ENCODE data around the gene C1orf226. TPM values are rescaled to one million over a fixed set of nuclear protein-coding genes. Genes with fewer than 3 reads are reported as not detected.

The C1orf226 gene
- total RNA-seq, 4 donors from 2014 or later: 0.36 to 0.95 (median 0.60) TPM

DNA sequence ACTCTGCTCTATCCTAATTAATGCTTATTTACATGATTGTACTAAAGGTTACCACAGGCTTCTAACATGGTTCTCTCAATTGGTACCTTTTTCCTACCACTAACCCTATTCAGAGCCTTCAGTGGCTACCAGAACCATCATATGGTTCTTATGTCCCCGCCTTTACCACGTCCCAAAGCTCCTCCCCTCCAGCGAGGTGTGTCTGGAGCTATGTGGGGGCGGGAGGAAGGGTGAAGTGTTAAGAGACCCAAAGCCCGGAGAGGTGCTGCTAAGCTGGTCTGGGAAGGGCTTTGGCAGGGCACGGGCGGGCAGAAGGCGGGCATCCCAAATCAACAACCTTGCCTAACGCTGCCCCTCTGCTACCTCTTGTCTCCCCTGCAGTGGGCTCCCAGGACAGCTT lies 14.9 kb upstream of the C1orf226 start:
- H3K27ac ChIP-seq: no peak overlapping the region
- H3K4me1 ChIP-seq: no peaks in the 10 kb centered on the region
- in situ Hi-C loops (cut with MboI; ENCODE audit: low sequenced_read_pairs in 4 of 4): no loop called here
- DNase-seq (no peak), ATAC-seq (no peak)
- H3K4me3 ChIP-seq: peak overlapping the region in 2 of 4 donors; percentile 21 to 35
- H3K36me3 ChIP-seq: no peaks in the 10 kb centered on the region
- H3K9me3 ChIP-seq: no peaks in the 10 kb centered on the region
- intact Hi-C loops (cut with DNase I; ENCODE audit: low total_unique reads): no loop called here
- no peaks in the 10 kb centered on the region for H3K27me3 ChIP-seq
- TF ChIP-seq POLR2A (IDR thresholded peaks at IDR 0.05): no peak
- TF ChIP-seq, protein P1, sequence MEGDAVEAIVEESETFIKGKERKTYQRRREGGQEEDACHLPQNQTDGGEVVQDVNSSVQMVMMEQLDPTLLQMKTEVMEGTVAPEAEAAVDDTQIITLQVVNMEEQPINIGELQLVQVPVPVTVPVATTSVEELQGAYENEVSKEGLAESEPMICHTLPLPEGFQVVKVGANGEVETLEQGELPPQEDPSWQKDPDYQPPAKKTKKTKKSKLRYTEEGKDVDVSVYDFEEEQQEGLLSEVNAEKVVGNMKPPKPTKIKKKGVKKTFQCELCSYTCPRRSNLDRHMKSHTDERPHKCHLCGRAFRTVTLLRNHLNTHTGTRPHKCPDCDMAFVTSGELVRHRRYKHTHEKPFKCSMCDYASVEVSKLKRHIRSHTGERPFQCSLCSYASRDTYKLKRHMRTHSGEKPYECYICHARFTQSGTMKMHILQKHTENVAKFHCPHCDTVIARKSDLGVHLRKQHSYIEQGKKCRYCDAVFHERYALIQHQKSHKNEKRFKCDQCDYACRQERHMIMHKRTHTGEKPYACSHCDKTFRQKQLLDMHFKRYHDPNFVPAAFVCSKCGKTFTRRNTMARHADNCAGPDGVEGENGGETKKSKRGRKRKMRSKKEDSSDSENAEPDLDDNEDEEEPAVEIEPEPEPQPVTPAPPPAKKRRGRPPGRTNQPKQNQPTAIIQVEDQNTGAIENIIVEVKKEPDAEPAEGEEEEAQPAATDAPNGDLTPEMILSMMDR (IDR thresholded peaks at IDR 0.05 in 4 of 5, conservative IDR thresholded peaks at IDR 0.05 in 1 of 5): no peak

DNA sequence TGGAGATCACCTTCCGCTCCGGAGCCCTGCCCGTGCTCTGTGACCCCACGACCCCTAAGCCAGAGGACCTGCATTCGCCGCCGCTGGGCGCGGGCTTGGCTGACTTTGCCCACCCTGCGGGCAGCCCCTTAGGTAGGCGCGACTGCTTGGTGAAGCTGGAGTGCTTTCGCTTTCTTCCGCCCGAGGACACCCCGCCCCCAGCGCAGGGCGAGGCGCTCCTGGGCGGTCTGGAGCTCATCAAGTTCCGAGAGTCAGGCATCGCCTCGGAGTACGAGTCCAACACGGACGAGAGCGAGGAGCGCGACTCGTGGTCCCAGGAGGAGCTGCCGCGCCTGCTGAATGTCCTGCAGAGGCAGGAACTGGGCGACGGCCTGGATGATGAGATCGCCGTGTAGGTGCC lies 14.5 kb upstream of the C1orf226 start:
- Histone ChIP-seq H3K27me3 (no peaks in the 10 kb centered on the region), H3K4me3 (peak overlapping the region in 2 of 4 donors; percentile 21 to 35), H3K27ac (no peak overlapping the region), H3K9me3 (no peaks in the 10 kb centered on the region), H3K36me3 (no peaks in the 10 kb centered on the region), H3K4me1 (no peaks in the 10 kb centered on the region)
- intact Hi-C loops (cut with DNase I; ENCODE audit: low total_unique reads) (no loop called here), in situ Hi-C loops (cut with MboI; ENCODE audit: low sequenced_read_pairs in 4 of 4) (no loop called here)
- ATAC-seq (no peak), DNase-seq (no peak)
- TF ChIP-seq, protein P1 (IDR thresholded peaks at IDR 0.05 in 4 of 5, conservative IDR thresholded peaks at IDR 0.05 in 1 of 5): no peak
- TF ChIP-seq POLR2A (IDR thresholded peaks at IDR 0.05): no peak

DNA sequence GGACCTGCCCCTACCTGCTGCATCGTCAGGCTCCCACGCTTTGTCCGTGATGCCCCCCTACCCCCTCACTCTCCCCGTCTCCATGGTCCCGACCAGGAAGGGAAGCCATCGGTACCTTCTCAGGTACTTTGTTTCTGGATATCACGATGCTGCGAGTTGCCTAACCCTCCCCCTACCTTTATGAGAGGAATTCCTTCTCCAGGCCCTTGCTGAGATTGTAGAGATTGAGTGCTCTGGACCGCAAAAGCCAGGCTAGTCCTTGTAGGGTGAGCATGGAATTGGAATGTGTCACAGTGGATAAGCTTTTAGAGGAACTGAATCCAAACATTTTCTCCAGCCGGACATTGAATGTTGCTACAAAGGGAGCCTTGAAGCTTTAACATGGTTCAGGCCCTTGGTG lies 13.8 kb upstream of the C1orf226 start:
- in situ Hi-C loops (cut with MboI; ENCODE audit: low sequenced_read_pairs in 4 of 4): no loop called here
- no peaks in the 10 kb centered on the region for H3K9me3 ChIP-seq
- intact Hi-C loops (cut with DNase I; ENCODE audit: low total_unique reads): no loop called here
- TF ChIP-seq, protein P1 (IDR thresholded peaks at IDR 0.05 in 4 of 5, conservative IDR thresholded peaks at IDR 0.05 in 1 of 5): no peak
- TF ChIP-seq POLR2A (IDR thresholded peaks at IDR 0.05): no peak
- DNase-seq (no peak), ATAC-seq (no peak)
- no peak overlapping the region for H3K4me3 ChIP-seq
- H3K4me1 ChIP-seq: no peaks in the 10 kb centered on the region
- no peak overlapping the region for H3K27ac ChIP-seq
- H3K27me3 ChIP-seq: no peaks in the 10 kb centered on the region
- H3K36me3 ChIP-seq: no peaks in the 10 kb centered on the region

DNA sequence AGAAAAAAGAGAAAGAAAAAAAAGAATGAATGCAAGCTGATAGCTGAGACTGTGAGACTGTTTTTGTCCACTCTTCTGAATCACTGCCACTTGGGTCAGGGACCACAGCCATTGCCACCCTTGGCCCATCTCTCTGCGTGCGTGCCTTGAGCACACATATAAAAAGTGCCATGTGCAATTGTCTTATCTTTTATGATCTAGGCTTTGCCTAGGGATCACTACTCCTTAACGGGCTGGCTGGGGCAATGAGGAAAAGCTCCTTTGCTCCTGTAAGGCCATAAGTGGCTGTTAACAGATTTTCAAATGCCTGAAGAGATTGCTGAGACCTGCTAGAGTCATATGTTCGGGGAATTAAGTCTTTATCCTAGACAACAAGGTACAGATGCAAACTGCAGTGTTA lies 13.1 kb upstream of the C1orf226 start:
- DNase-seq: no peak
- intact Hi-C loops (cut with DNase I; ENCODE audit: low total_unique reads): no loop called here
- Histone ChIP-seq H3K36me3 (no peaks in the 10 kb centered on the region), H3K27ac (no peak overlapping the region), H3K9me3 (no peaks in the 10 kb centered on the region), H3K4me1 (no peaks in the 10 kb centered on the region), H3K4me3 (no peak overlapping the region), H3K27me3 (no peaks in the 10 kb centered on the region)
- TF ChIP-seq POLR2A (IDR thresholded peaks at IDR 0.05): no peak
- TF ChIP-seq, protein P1 (IDR thresholded peaks at IDR 0.05 in 4 of 5, conservative IDR thresholded peaks at IDR 0.05 in 1 of 5): no peak
- ATAC-seq: no peak
- in situ Hi-C loops (cut with MboI; ENCODE audit: low sequenced_read_pairs in 4 of 4): no loop called here

DNA sequence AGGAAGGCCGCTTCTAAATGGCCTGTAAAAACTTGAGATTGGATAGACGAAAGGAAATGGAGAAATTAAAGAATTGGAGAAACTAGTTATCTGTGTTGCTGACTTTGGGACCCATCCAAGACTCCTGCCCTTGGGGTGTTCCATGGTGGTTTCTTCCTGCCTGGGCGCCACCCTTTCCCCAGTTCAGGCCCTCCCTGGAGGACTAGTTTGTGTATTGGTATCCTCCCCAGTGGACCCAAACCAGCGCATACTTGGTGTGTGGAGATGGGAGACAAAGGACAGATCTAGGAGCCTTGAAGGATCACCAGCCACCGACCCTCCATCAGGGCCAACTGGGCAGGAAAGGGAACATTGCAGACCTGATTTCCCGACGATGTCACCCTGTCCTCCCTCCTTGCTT lies 12.0 kb upstream of the C1orf226 start:
- intact Hi-C loops (cut with DNase I; ENCODE audit: low total_unique reads): no loop called here
- in situ Hi-C loops (cut with MboI; ENCODE audit: low sequenced_read_pairs in 4 of 4): no loop called here
- DNase-seq (no peak), ATAC-seq (no peak)
- no peaks in the 10 kb centered on the region for H3K4me1 ChIP-seq
- no peak overlapping the region for H3K4me3 ChIP-seq
- no peaks in the 10 kb centered on the region for H3K36me3 ChIP-seq
- no peak overlapping the region for H3K27ac ChIP-seq
- no peak for TF ChIP-seq POLR2A (IDR thresholded peaks at IDR 0.05)
- TF ChIP-seq, protein P1 (IDR thresholded peaks at IDR 0.05 in 4 of 5, conservative IDR thresholded peaks at IDR 0.05 in 1 of 5): no peak
- H3K9me3 ChIP-seq: no peaks in the 10 kb centered on the region
- H3K27me3 ChIP-seq: no peaks in the 10 kb centered on the region

All from gastrocnemius medialis (tissue), 4 donors.